NOMO-1 (cell line): ENCODE results near the gene UBALD2.
"Not testable (repeated sequence)": the region's sequence is repeated elsewhere in the genome, so short reads cannot be mapped to it uniquely, and the experiment has no call there.

Experiments used
- DNase-seq, 2 experiments: peaks; one replicate each; lab custom pipeline; 2025; ENCODE audit not compliant: unreplicated experiment in 2 of 2; lab: John Stamatoyannopoulos, UW

UBALD2 gene

GRCh38 chr17:76275382-76276068, 10.4 kb downstream of the UBALD2 start:
- DNase-seq: no peak

- no peak for DNase-seq
Observed at GRCh38 chr17:76276069-76276431, 10.9 kb downstream of the UBALD2 start.

GRCh38 chr17:76276461-76277299, 11.5 kb downstream of the UBALD2 start:
- DNase-seq: no peak

GRCh38 chr17:76277300-76278267, 12.4 kb downstream of the UBALD2 start:
- DNase-seq: no peak

GRCh38 chr17:76278268-76278908, 13.2 kb downstream of the UBALD2 start:
- no peak for DNase-seq

- DNase-seq: peak; percentile 52 to 62
Observed at GRCh38 chr17:76278952-76279741, 14.0 kb downstream of the UBALD2 start.

- DNase-seq: no peak
Observed at GRCh38 chr17:76279742-76280287, 14.7 kb downstream of the UBALD2 start.

- DNase-seq: no peak
Observed at GRCh38 chr17:76280650-76281049, 15.5 kb downstream of the UBALD2 start.

GRCh38 chr17:76281573-76282371, 16.6 kb downstream of the UBALD2 start:
- DNase-seq: no peak

- no peak for DNase-seq
Observed at GRCh38 chr17:76292567-76292966, 27.4 kb downstream of the UBALD2 start.

- no peak for DNase-seq
Observed at GRCh38 chr17:76293106-76293505, 28.0 kb downstream of the UBALD2 start.

GRCh38 chr17:76296186-76296585, 31.0 kb downstream of the UBALD2 start:
- no peak for DNase-seq

GRCh38 chr17:76296889-76297288, 31.7 kb downstream of the UBALD2 start:
- DNase-seq: no peak

- no peak for DNase-seq
Observed at GRCh38 chr17:76297436-76297835, 32.3 kb downstream of the UBALD2 start.

- no peak for DNase-seq
Observed at GRCh38 chr17:76304226-76305134, 39.3 kb downstream of the UBALD2 start.

- not testable (repeated sequence) for DNase-seq
Observed at GRCh38 chr17:76305135-76305454, 39.9 kb downstream of the UBALD2 start.

GRCh38 chr17:76307299-76307965, 42.3 kb downstream of the UBALD2 start:
- DNase-seq: no peak
